Stimulated activated CD4-positive, alpha-beta T cell treated with anti-CD3 and anti-CD28 coated beads, Interleukin-15, amount 100 ng/mL, for 24 hours (primary cell): ENCODE measurements around the gene WSCD2.

ENCODE experiments used
- DNase-seq: peaks from one replicate; pipeline ENCODE4 v3.0.0-alpha.2; 2020

The WSCD2 gene

DNA sequence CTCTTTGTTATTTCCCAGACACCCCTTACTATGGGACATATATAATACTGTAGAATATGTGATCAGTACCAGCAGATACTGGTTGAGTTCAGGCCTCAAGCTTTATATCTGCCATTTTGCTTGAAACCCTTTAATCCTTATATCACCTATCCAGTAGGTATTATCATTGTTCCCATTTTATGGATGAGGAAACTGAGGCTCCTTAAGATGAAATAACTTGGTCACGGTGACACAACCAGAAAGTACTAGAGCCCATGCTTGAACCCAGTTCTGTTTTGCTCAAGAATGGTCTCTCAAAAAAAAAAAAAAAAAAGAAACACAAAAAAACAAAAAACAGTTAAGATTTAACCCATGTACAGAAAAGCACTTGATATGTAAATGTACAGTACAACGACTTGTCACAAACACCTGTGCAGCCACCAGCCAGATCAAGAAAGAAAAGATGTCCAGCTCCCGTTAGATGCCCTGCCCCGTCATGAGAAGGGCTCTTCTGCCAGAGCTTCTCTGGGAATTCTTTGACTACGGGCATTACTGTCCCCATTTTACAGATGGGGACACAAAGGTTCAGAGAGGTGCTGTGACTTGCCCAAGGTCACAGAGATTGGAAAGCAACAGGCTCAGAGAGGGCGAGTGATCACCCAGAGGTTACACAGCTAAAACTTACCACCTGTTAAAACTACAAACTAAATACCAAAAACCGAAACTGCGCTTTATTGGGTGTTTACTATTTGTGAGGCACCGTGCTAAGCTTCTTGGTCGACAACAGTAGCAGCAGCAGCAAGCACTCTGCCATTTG is 669 bp upstream of the WSCD2 start:
- DNase-seq, result no peak

DNA sequence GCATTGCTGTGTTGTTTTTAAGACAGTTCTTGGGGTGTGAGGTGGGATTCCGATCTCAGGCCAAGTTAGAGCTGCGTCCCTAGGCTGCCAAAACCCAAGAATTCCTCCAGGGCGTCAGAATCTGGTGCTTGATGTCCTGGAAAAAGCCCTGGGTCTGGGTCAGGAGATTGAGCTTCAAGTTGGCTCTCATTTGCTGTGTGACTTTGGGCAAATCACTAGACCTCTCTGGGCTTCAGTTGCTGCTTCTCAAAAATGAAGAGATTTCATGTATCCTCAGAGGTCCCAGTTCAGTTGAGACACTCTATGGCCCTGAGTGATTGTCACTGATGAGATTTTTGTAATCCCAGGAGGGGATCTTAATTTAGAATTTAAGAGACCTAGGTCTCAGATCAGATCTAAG is 1.9 kb downstream of the WSCD2 start:
- no peak for DNase-seq

- DNase-seq, result no peak
Measured at GRCh38 chr12:108131657-108132126, 2.6 kb downstream of the WSCD2 start.

- no peak for DNase-seq
Measured at GRCh38 chr12:108133482-108133881, 4.4 kb downstream of the WSCD2 start.

DNA sequence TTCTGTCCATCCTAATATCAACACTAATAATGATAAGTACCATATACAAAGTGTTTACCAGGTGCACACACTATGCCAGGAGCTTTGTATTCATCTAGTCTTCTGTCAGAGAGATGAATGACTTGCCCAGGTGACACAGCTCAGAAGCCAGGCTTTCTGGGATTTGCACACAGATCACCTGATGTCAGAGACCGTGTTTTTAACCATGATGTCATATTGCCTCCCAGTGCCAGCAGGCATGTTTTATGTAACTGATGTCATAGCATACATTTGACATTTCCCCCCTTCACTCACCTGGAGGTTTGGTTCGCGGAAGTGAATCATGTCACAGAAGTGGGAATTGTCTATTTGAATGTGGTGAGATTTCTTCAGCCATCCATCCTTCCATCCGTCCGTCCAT is 5.7 kb downstream of the WSCD2 start:
- no peak for DNase-seq

DNA sequence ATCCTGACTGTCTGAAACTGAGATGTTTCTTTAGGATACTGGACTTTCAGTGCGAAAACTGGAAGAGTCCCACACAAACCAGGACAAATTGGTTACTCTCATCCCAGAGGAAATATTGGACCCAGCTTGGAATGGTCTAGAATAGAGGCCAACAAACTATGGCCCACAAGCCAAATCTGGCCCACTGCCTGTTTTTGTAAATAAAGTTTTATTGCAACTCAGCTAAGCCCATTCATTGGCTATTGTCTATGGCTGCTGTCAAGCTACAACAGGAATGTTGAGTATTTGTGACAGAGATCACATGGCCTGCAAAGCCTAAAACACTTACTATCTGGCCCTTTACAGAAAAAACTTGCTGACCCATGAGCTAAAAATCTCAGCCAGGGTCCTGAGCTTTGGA is 6.5 kb downstream of the WSCD2 start:
- no peak for DNase-seq

GRCh38 chr12:108136697-108137096 is 7.6 kb downstream of the WSCD2 start:
- DNase-seq, result no peak

- no peak for DNase-seq
Measured at GRCh38 chr12:108139454-108139853, 10.4 kb downstream of the WSCD2 start.

DNA sequence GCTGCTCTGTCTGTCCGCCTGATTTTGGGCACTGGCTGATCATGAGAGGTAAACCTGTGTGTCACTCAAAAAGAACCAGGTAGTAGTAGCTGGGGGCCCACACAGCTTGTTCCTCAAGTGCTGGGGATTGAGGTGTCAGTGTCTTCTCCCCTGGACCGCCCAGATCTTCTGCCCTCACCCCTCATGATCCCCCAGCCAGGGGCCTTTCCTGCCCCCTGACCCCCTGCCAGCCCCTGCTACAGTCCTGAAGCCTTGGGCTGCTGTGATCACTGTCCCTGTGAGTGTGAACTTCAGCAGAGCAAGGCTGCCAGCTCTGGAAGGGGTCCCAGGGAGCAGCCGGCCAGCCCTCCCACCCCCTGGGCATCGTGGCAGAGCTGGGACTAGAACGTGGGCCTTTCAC is 11.4 kb downstream of the WSCD2 start:
- DNase-seq, result no peak

DNA sequence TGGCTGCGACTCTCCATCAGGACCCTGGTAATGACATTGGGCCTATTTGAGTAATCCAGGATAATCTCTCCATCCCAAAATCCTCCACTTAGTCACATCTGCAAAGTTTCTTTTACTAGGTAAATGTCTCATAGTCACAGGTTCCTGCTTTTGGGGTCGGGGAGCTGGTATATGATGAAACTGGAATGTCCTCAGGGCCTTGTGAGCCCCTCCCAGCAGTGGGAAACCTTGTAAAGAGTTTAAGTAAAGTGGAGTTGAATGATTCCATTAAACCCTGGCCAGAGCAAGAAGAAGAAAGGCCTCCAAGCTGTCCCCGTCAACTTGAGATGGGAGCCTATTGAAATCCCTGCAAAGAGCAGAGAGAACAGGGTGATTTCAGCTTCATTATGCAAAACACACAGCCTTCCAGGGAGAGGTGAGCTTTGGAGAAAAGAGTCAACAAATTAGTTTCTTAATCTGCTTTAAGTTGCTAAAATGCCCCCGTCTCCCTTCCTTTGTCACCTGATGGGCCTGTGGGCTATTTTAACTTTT is 12.6 kb downstream of the WSCD2 start:
- DNase-seq, result no peak

- DNase-seq, result no peak
Measured at GRCh38 chr12:108143144-108143543, 14.1 kb downstream of the WSCD2 start.

- DNase-seq, result no peak
Measured at GRCh38 chr12:108144080-108144479, 15.0 kb downstream of the WSCD2 start.

GRCh38 chr12:108145011-108145410 is 15.9 kb downstream of the WSCD2 start:
- no peak for DNase-seq

DNA sequence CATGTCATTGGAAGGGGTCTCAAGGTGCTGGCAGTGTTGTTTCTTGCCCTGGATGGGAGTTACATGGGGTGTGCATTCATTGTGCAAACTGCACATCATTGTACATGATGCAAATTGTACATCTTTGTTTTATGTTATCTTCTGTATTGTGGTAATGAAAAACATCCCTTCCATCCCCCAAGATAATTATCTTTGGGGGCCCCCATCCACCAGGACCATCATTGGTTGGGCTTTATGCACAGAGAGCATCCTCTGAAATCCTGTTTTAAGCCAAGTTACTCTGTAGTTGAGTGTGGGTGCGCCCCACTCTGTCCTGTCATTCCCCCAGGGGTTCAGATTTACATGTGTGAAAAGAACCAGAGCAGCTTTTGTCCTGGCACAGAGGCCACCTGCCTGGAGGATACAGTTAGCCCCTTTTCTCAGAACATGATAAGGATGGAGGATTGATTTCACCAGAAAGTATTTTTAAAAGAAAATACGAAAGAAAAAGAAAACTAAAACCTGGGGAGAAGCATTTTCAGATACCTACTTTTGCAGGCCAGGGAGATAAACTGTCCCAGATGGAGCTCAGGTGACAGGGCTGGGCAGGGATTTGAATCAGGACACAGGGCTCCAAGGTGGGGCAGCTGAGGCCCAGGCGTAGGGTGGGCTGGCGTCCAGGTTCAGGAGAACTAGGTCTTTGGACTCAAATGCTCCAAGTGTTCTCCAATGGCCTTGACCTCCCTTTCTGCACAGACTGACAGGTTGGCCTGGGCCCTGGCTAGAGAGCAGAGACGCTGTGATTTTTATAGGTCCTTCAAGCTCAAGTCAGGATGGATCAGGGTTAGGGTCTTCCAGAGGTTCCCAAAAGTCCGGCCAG is 17.2 kb downstream of the WSCD2 start:
- DNase-seq, result no peak

GRCh38 chr12:108147279-108147678 is 18.2 kb downstream of the WSCD2 start:
- no peak for DNase-seq

GRCh38 chr12:108148521-108149074 is 19.5 kb downstream of the WSCD2 start:
- no peak for DNase-seq

DNA sequence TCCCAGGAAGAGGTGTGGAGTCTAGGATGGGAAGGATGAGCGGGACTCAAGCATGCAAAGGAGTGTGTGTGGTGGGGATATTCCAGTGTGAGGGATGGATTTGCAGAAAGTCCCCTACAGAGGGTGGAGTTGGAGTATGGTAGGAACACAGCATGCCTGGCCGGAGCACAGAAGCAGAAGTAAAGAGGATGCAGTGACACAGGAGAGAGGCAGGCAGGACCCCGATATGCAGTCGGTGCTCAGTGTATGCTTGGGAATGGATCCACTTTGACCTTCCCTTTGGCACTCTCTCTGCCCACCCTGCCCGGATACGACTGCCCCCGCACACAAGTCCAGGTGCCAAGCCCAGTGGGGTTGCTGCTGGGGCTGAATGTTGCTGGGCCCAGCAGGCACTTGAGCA is 21.3 kb downstream of the WSCD2 start:
- DNase-seq, result no peak

DNA sequence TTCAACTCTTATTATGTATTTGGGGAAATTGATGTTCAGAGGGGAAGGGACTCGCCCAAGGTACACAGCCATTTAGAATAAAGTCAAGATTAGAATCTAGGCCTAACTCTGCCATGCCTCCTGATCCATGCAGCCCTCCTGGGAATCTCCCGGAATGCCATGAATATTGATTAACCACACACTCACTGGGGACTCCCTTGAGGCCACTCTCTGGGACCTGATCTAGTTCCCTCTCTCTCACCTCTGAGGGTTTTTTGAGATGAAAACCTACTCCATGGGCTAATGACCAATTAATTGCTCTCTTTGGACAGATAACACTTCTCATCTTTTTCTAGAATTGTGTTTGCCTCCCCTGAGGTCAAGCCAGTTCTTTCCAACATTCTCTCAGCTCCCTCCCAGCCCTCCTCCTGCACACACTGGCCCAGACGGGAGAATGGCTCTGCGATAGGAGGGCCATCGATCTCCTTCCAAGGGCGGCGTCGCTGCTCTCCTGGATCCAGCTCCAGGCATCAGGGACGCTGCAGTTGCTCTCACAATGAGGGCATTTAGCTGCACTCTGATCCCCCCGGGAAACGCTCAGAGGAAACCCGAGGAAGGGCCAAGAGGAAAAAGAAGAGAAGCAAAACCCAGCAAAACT is 22.6 kb downstream of the WSCD2 start:
- DNase-seq, result no peak

- DNase-seq, result no peak
Measured at GRCh38 chr12:108152170-108152538, 23.1 kb downstream of the WSCD2 start.

- no peak for DNase-seq
Measured at GRCh38 chr12:108156717-108157116, 27.6 kb downstream of the WSCD2 start.

DNA sequence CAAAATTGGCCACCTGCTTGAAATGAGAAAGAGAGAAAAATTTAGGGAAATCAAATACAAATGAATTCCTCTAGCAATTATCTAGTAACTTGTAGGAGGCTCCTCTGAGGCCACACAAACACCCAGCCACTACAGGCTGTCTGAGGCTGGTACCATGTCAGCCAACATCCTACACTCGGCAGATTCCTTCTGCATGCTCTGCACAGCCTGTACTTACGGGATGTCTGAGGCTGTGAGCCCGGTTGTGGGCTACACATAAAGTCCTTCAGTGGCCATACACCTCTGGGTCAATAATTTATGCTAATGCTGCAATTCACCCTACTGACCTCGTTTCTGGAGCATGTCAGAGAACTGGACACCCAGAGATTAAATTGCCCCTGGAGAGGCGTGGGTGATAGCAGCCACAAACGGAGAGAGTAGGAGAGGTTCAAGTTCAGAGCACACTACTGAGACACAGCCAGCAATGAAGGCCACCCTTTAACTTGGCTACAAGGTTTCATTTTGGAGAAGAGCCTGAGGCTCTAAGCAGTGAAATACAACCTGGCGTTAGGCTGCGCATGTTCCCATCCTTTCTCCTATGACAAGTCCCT is 28.9 kb downstream of the WSCD2 start:
- no peak for DNase-seq

DNA sequence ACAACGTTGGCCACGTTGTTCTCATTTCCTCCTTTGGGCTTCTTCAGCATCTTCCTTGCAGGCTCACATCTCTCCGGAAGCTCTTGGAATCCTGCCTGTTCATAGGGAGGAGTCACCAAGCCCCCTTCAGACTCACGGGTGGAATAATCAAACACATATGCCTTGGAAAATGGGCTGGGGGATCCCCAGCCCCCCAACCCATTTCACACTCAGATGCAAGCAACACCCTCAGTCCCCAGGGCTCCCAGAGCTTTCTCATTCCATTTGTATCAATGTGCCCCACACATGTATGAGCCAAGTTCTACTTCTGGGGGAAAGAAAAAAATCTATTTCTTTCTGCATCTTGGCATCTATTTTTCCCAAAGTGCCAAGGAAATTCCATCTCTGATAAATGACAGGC is 33.1 kb downstream of the WSCD2 start:
- DNase-seq, result no peak

- no peak for DNase-seq
Measured at GRCh38 chr12:108166505-108166904, 37.4 kb downstream of the WSCD2 start.
